ENCODE measurements around the gene SPOCK3. TPM values are rescaled to one million over a fixed set of nuclear protein-coding genes. Genes with fewer than 3 reads are reported as not detected.
"Not testable (repeated sequence)": the region's sequence is repeated elsewhere in the genome, so short reads cannot be mapped to it uniquely, and the experiment has no call there.

SPOCK3 gene
- total RNA-seq, 2 experiments from 2014 or later, result not detected

- Mint-ChIP-seq H3K27ac (no peak overlapping the region), H3K9me3 (no peaks in the 10 kb centered on the region), H3K4me3 (no peak overlapping the region), H3K4me1 (no peaks in the 10 kb centered on the region), H3K27me3 (no peaks in the 10 kb centered on the region), H3K36me3 (no peaks in the 10 kb centered on the region)
- DNase-seq, result no peak
- ATAC-seq (ENCODE audit: low read depth), result no peak
- POLR2A ChIA-PET, result no interaction called here
Measured at GRCh38 chr4:167000141-167000852, 234.0 kb downstream of the SPOCK3 start.

GRCh38 chr4:166996216-166996615 is 238.1 kb downstream of the SPOCK3 start:
- Mint-ChIP-seq H3K4me1 (no peaks in the 10 kb centered on the region), H3K9me3 (no peaks in the 10 kb centered on the region), H3K36me3 (no peaks in the 10 kb centered on the region), H3K27ac (no peak overlapping the region), H3K4me3 (no peak overlapping the region), H3K27me3 (no peaks in the 10 kb centered on the region)
- no peak for ATAC-seq (ENCODE audit: low read depth)
- no peak for DNase-seq
- POLR2A ChIA-PET, result no interaction called here

- no peaks in the 10 kb centered on the region for H3K9me3 Mint-ChIP-seq
- H3K4me3 Mint-ChIP-seq, result no peak overlapping the region
- DNase-seq (no peak), ATAC-seq (ENCODE audit: low read depth) (no peak)
- POLR2A ChIA-PET, result no interaction called here
- H3K4me1 Mint-ChIP-seq, result no peaks in the 10 kb centered on the region
- H3K36me3 Mint-ChIP-seq, result no peaks in the 10 kb centered on the region
- H3K27ac Mint-ChIP-seq, result no peak overlapping the region
- H3K27me3 Mint-ChIP-seq, result no peaks in the 10 kb centered on the region
Measured at GRCh38 chr4:166994686-166995085, 239.6 kb downstream of the SPOCK3 start.

- Mint-ChIP-seq H3K27ac (no peak overlapping the region), H3K4me3 (no peak overlapping the region), H3K9me3 (no peaks in the 10 kb centered on the region), H3K36me3 (no peaks in the 10 kb centered on the region), H3K27me3 (no peaks in the 10 kb centered on the region), H3K4me1 (no peaks in the 10 kb centered on the region)
- no peak for ATAC-seq (ENCODE audit: low read depth)
- DNase-seq, result no peak
- POLR2A ChIA-PET, result no interaction called here
Measured at GRCh38 chr4:166991006-166991561, 243.2 kb downstream of the SPOCK3 start.

- no peaks in the 10 kb centered on the region for H3K36me3 Mint-ChIP-seq
- no peak overlapping the region for H3K27ac Mint-ChIP-seq
- POLR2A ChIA-PET, result no interaction called here
- no peaks in the 10 kb centered on the region for H3K27me3 Mint-ChIP-seq
- ATAC-seq (ENCODE audit: low read depth), result no peak
- no peak overlapping the region for H3K4me3 Mint-ChIP-seq
- H3K4me1 Mint-ChIP-seq, result no peaks in the 10 kb centered on the region
- H3K9me3 Mint-ChIP-seq, result no peaks in the 10 kb centered on the region
- no peak for DNase-seq
Measured at GRCh38 chr4:166989886-166990285, 244.4 kb downstream of the SPOCK3 start.

GRCh38 chr4:166987026-166987425 is 247.3 kb downstream of the SPOCK3 start:
- no peak for ATAC-seq (ENCODE audit: low read depth)
- H3K4me1 Mint-ChIP-seq, result no peaks in the 10 kb centered on the region
- no peak for DNase-seq
- H3K27ac Mint-ChIP-seq, result no peak overlapping the region
- no peak overlapping the region for H3K4me3 Mint-ChIP-seq
- POLR2A ChIA-PET, result no interaction called here
- H3K36me3 Mint-ChIP-seq, result no peaks in the 10 kb centered on the region
- H3K27me3 Mint-ChIP-seq, result no peaks in the 10 kb centered on the region
- H3K9me3 Mint-ChIP-seq, result no peaks in the 10 kb centered on the region

GRCh38 chr4:166981847-166982246 is 252.4 kb downstream of the SPOCK3 start:
- ATAC-seq (ENCODE audit: low read depth) (no peak), DNase-seq (no peak)
- no peaks in the 10 kb centered on the region for H3K36me3 Mint-ChIP-seq
- H3K27ac Mint-ChIP-seq, result no peak overlapping the region
- no peaks in the 10 kb centered on the region for H3K4me1 Mint-ChIP-seq
- H3K9me3 Mint-ChIP-seq, result no peaks in the 10 kb centered on the region
- H3K4me3 Mint-ChIP-seq, result no peak overlapping the region
- POLR2A ChIA-PET, result no interaction called here
- no peaks in the 10 kb centered on the region for H3K27me3 Mint-ChIP-seq

- Mint-ChIP-seq H3K36me3 (no peaks in the 10 kb centered on the region), H3K4me3 (no peak overlapping the region), H3K27ac (no peak overlapping the region), H3K27me3 (no peaks in the 10 kb centered on the region), H3K9me3 (peaks cover 1% of the 10 kb centered on the region), H3K4me1 (no peaks in the 10 kb centered on the region)
- ATAC-seq (ENCODE audit: low read depth) (no peak), DNase-seq (no peak)
- POLR2A ChIA-PET, result no interaction called here
Measured at GRCh38 chr4:166980419-166980818, 253.9 kb downstream of the SPOCK3 start.

GRCh38 chr4:166977596-166977995 is 256.7 kb downstream of the SPOCK3 start:
- no peaks in the 10 kb centered on the region for H3K4me1 Mint-ChIP-seq

GRCh38 chr4:166972071-166972470 is 262.2 kb downstream of the SPOCK3 start:
- H3K4me3 Mint-ChIP-seq, result no peak overlapping the region
- no peak for DNase-seq
- H3K36me3 Mint-ChIP-seq, result no peaks in the 10 kb centered on the region
- no peak for ATAC-seq (ENCODE audit: low read depth)
- peaks cover 11% of the 10 kb centered on the region for H3K9me3 Mint-ChIP-seq
- POLR2A ChIA-PET, result no interaction called here
- H3K4me1 Mint-ChIP-seq, result no peaks in the 10 kb centered on the region
- H3K27ac Mint-ChIP-seq, result no peak overlapping the region
- H3K27me3 Mint-ChIP-seq, result no peaks in the 10 kb centered on the region

More at GRCh38 chr4:166977596-166977995, 256.7 kb downstream of the SPOCK3 start:
- no peaks in the 10 kb centered on the region for H3K36me3 Mint-ChIP-seq
- no peak overlapping the region for H3K4me3 Mint-ChIP-seq
- H3K9me3 Mint-ChIP-seq, result peaks cover 1% of the 10 kb centered on the region
- DNase-seq (no peak), ATAC-seq (ENCODE audit: low read depth) (no peak)
- H3K27ac Mint-ChIP-seq, result no peak overlapping the region
- H3K27me3 Mint-ChIP-seq, result no peaks in the 10 kb centered on the region
- POLR2A ChIA-PET, result no interaction called here

- H3K4me1 Mint-ChIP-seq; POLR2A ChIA-PET; DNase-seq; H3K36me3 Mint-ChIP-seq; H3K27ac Mint-ChIP-seq; ATAC-seq (ENCODE audit: low read depth); H3K4me3 Mint-ChIP-seq; H3K27me3 Mint-ChIP-seq: not testable (repeated sequence)
- H3K9me3 Mint-ChIP-seq, result peaks cover 11% of the 10 kb centered on the region
Measured at GRCh38 chr4:166968219-166968618, 266.1 kb downstream of the SPOCK3 start.

GRCh38 chr4:166965562-166965961 is 268.7 kb downstream of the SPOCK3 start:
- H3K27me3 Mint-ChIP-seq, result no peaks in the 10 kb centered on the region
- H3K4me1 Mint-ChIP-seq, result no peaks in the 10 kb centered on the region
- no peaks in the 10 kb centered on the region for H3K36me3 Mint-ChIP-seq
- no peak overlapping the region for H3K4me3 Mint-ChIP-seq
- POLR2A ChIA-PET, result no interaction called here
- peaks cover 11% of the 10 kb centered on the region for H3K9me3 Mint-ChIP-seq
- H3K27ac Mint-ChIP-seq, result no peak overlapping the region
- DNase-seq (no peak), ATAC-seq (ENCODE audit: low read depth) (no peak)

- Mint-ChIP-seq H3K27me3 (no peaks in the 10 kb centered on the region), H3K4me3 (no peak overlapping the region), H3K9me3 (peaks cover 14% of the 10 kb centered on the region), H3K36me3 (no peaks in the 10 kb centered on the region), H3K27ac (no peak overlapping the region), H3K4me1 (no peaks in the 10 kb centered on the region)
- DNase-seq (no peak), ATAC-seq (ENCODE audit: low read depth) (no peak)
- POLR2A ChIA-PET, result no interaction called here
Measured at GRCh38 chr4:166957451-166957850, 276.8 kb downstream of the SPOCK3 start.

GRCh38 chr4:166956484-166956883 is 277.8 kb downstream of the SPOCK3 start:
- H3K4me1 Mint-ChIP-seq, result no peaks in the 10 kb centered on the region
- ATAC-seq (ENCODE audit: low read depth) (no peak), DNase-seq (no peak)
- POLR2A ChIA-PET, result no interaction called here
- H3K27me3 Mint-ChIP-seq, result no peaks in the 10 kb centered on the region
- no peak overlapping the region for H3K4me3 Mint-ChIP-seq
- peaks cover 14% of the 10 kb centered on the region for H3K9me3 Mint-ChIP-seq
- no peaks in the 10 kb centered on the region for H3K36me3 Mint-ChIP-seq
- H3K27ac Mint-ChIP-seq, result no peak overlapping the region
